Measurements from ENCODE around the gene TGFB1I1.
"Not testable (repeated sequence)": the region's sequence is repeated elsewhere in the genome, so short reads cannot be mapped to it uniquely, and the experiment has no call there.

TGFB1I1 gene

GRCh38 chr16:31467858-31468257 is 4.1 kb upstream of the TGFB1I1 start:
- no peak for DNase-seq (ENCODE audit: low read depth in 2 of 2, low spot score in 1 of 2)

GRCh38 chr16:31470615-31471014 is 1.3 kb upstream of the TGFB1I1 start:
- no peak for DNase-seq (ENCODE audit: low read depth in 2 of 2, low spot score in 1 of 2)

GRCh38 chr16:31471241-31471874 is 594 bp upstream of the TGFB1I1 start:
- DNase-seq (ENCODE audit: low read depth in 2 of 2, low spot score in 1 of 2): no peak

GRCh38 chr16:31472709-31473203 is 804 bp downstream of the TGFB1I1 start:
- no peak for DNase-seq (ENCODE audit: low read depth in 2 of 2, low spot score in 1 of 2)

- no peak for DNase-seq (ENCODE audit: low read depth in 2 of 2, low spot score in 1 of 2)
Measured at GRCh38 chr16:31473264-31473984, 1.5 kb downstream of the TGFB1I1 start.

GRCh38 chr16:31474173-31474714 is 2.3 kb downstream of the TGFB1I1 start:
- DNase-seq (ENCODE audit: low read depth in 2 of 2, low spot score in 1 of 2): no peak

- DNase-seq (ENCODE audit: low read depth in 2 of 2, low spot score in 1 of 2): no peak
Measured at GRCh38 chr16:31474773-31475738, 3.1 kb downstream of the TGFB1I1 start.

GRCh38 chr16:31475946-31476302 is 4.0 kb downstream of the TGFB1I1 start:
- DNase-seq (ENCODE audit: low read depth in 2 of 2, low spot score in 1 of 2): no peak

- peak; percentile 82 to 84 for DNase-seq (ENCODE audit: low read depth in 2 of 2, low spot score in 1 of 2)
Measured at GRCh38 chr16:31476303-31477219, 4.6 kb downstream of the TGFB1I1 start.

- no peak for DNase-seq (ENCODE audit: low read depth in 2 of 2, low spot score in 1 of 2)
Measured at GRCh38 chr16:31477220-31478216, 5.6 kb downstream of the TGFB1I1 start.

GRCh38 chr16:31478956-31479355 is 7.0 kb downstream of the TGFB1I1 start:
- no peak for DNase-seq (ENCODE audit: low read depth in 2 of 2, low spot score in 1 of 2)

GRCh38 chr16:31479751-31480150 is 7.8 kb downstream of the TGFB1I1 start:
- DNase-seq (ENCODE audit: low read depth in 2 of 2, low spot score in 1 of 2): no peak

- no peak for DNase-seq (ENCODE audit: low read depth in 2 of 2, low spot score in 1 of 2)
Measured at GRCh38 chr16:31480851-31481536, 9.0 kb downstream of the TGFB1I1 start.

GRCh38 chr16:31483081-31483480 is 11.1 kb downstream of the TGFB1I1 start, which contains the start of gene SLC5A2:
SLC5A2 (plus strand) TSS chr16:31483123; CDS start chr16:31483137, 14 bp downstream.
- DNase-seq (ENCODE audit: low read depth in 2 of 2, low spot score in 1 of 2): no peak

- not testable (repeated sequence) for DNase-seq (ENCODE audit: low read depth in 2 of 2, low spot score in 1 of 2)
Measured at GRCh38 chr16:31484048-31484447, 12.1 kb downstream of the TGFB1I1 start.

GRCh38 chr16:31484491-31485171 is 12.7 kb downstream of the TGFB1I1 start:
- no peak for DNase-seq (ENCODE audit: low read depth in 2 of 2, low spot score in 1 of 2)

- DNase-seq (ENCODE audit: low read depth in 2 of 2, low spot score in 1 of 2): no peak
Measured at GRCh38 chr16:31485571-31485970, 13.6 kb downstream of the TGFB1I1 start.

- DNase-seq (ENCODE audit: low read depth in 2 of 2, low spot score in 1 of 2): no peak
Measured at GRCh38 chr16:31486045-31486444, 14.1 kb downstream of the TGFB1I1 start.

Data from stimulated activated CD8-positive, alpha-beta memory T cell treated with anti-CD3 and anti-CD28 coated beads, Interleukin-4, amount 100 ng/mL, for 1 hour (primary cell).